ENCODE measurements around the gene PDSS2.
"Not testable (repeated sequence)": the region's sequence is repeated elsewhere in the genome, so short reads cannot be mapped to it uniquely, and the experiment has no call there.

Gene PDSS2

GRCh38 chr6:107413966-107414645, 45.3 kb downstream of the PDSS2 start:
- no peak for DNase-seq

DNA sequence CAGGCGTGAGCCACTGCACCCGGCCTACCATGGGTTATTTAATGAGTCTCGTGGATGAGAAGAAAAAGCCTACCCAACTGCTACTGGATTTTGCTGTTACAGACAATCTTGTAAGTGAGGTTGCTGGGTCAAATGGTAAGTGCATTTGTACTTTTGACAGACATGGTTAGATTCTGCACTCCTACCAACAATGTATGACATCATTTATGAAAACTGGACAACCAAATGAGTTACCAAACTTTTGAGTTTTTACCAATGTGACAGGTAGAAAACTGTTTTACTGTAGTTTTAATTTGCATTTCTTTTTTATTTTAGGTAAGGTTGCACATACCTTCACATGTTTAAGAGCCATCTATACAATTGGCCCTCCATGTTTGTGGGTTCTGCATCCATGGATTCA, 48.2 kb downstream of the PDSS2 start:
- DNase-seq: no peak

DNA sequence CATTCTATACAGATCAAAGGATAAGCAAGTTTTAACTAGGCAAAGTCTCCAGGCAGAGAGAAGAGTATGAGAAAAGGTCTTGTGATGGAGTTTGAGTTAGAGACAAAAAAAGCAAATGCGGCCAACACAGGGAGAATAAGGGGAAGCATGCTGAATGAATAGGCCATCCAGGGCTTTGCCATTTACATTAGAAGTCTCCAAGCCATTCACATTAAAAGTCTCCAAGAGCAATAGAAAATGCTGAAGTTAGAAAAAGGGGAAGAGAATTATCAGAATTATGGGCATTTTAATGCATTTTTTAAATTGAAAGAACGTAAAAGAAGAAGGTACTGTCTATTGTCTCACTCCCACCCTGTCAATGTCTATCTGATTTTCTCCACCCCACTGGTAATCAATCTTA, 49.4 kb downstream of the PDSS2 start:
- DNase-seq: no peak

GRCh38 chr6:107408714-107409113, 50.6 kb downstream of the PDSS2 start:
- DNase-seq: no peak

DNA sequence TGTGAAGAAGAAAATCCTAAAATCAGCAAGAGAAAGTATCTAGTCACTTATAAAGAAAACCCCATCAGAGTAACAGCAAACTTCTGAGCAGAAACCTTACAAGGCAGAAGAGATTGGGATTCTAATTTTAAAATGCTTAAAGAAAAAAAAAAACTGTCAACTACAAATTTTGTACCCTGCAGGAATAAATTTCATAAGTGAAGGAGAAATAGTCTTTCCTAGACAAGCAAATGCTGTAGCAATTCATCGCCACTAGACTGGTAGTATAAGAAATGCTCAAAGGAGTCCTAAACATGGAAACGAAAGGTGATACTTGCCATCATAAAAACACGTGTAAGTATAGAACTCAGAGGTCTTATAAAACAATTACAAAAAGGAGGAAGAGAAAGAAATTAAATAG, 54.4 kb downstream of the PDSS2 start:
- DNase-seq: no peak

DNA sequence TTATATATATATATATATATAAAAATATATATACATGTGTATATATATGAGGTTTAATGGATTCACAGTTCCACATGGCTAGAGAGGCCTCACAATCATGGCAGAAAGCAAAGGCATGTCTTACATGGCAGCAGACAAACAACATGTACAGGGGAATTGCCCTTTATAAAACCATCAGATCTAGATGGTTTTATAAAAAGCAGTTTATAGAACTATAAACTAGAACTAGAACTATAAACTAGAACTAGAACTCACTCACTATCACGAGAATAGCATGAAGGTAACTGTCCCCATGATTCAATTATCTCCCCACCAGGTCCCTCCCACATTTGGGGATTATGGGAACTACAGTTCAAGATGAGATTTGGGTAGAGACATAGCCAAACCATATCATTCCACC, 56.8 kb downstream of the PDSS2 start:
- no peak for DNase-seq

DNA sequence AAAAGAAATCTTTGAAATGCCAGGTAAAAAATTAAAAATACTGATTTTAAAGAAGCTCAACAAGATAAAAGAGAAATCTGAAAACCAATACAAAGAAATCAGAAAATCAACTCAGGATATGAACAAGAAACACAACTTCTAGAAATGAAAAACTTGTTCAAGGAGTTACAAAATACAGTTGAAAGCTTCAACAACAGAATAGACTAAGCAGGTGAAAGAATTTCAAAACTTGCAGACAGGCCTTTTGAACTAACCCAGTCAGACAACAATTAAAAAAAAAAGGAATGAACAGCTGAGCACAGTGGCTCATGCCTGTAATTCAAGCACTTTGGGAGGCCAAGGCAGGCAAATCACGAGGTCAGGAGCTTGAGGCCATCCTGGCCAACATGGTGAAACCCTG, 57.8 kb downstream of the PDSS2 start:
- no peak for DNase-seq

DNA sequence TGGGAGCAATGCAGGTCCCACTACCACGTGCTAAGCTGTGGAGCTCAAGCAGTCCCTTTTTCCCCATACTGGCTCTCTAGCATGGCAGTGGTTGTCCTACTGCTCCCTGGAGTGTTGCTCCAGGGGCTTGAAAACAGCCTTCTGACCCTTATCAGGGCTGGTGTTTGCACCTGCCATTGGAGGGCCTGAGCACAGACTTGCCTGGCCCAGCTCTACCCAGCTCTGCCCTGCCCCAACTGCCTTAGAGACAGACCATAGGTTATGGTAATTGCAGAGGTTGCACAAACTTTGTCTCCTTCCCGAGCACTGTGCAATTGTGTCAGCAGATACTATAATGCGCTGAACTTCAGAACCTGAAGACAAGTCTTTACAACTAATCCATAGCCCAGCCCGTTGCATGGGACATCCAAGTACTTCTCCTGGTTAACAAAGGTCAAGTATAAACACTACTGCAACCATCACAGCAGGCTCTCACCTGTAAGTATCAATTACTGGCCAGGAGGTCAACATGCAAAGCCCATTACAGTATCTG, 58.7 kb downstream of the PDSS2 start:
- no peak for DNase-seq

- no peak for DNase-seq
Observed at GRCh38 chr6:107399935-107400334, 59.4 kb downstream of the PDSS2 start.

DNA sequence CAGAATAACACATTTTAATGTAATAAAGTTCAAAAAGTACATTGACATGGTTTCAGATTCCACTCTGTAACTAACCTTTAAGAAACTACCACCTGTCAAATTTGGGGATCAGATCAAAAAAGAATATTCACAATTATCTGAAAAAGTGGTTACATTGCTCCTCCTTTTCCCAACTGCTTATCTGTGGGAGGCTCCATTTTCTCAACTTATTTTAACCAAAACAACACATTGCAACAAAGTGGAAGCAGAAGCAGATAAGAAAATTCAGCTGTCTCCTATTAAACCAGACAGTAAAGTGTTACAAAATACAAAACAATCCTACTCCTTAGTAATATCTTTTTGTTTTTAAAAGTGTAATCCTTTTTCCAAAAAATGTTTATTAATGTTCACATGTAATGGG, 61.4 kb downstream of the PDSS2 start:
- no peak for DNase-seq

- no peak for DNase-seq
Observed at GRCh38 chr6:107396211-107396610, 63.2 kb downstream of the PDSS2 start.

DNA sequence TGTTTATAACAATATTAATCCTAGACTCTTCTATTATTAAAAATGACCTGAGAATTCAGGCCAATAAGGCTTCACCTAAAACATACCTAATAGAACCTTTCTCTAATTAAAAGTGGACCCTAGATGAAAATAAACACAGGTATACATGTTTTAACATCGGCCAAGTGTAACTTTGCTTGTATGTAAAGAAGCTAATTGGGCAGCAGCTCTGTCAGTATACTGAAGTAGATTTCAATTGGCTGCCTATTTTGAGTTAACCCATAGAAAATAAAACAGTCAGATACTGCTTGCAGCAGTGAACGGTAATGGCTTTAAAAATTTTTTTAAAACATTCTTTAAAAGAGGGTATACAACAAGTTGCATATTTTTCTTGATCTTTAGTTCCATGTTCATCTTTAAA, 67.3 kb downstream of the PDSS2 start:
- DNase-seq: no peak

GRCh38 chr6:107390685-107391435, 68.5 kb downstream of the PDSS2 start:
- DNase-seq: no peak

GRCh38 chr6:107390056-107390455, 69.3 kb downstream of the PDSS2 start:
- DNase-seq: no peak

DNA sequence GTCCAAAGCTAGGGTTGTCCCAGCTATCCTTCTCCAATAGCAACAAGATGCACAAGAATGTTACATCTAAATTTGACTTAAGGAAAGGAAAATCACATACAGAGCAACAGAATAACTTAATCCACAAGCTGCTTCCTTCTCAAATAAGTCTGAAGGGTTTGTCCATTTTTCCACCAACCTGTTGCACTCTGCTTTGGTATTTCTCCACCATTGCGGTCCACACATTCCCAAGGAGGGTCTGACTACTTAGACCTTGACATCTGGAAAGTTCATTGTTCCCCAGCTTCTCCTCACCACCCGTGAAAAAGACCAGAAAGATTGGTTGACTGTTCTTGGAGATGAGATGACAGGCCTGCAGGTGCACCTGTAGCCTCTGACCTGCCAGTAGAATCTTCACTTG, 72.5 kb downstream of the PDSS2 start:
- DNase-seq: no peak

- DNase-seq: no peak
Observed at GRCh38 chr6:107386340-107386739, 73.0 kb downstream of the PDSS2 start.

DNA sequence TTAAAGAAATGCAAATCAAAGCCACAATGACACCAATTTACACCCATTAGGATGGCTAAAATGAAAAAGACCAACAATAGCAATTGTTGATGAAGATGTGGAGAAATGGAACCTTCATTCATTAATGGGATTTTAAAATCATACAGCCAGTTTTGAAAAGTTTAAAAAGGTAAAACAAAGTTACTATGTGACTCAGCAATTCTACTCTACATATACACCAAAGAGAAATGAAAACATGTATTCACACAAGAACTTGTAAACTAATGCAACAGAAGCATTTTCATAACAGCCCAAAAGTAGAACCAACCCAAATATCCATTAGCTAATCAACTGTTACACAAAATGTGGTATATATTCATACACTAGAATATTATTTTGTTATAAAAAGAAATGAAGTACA, 75.7 kb downstream of the PDSS2 start:
- DNase-seq: no peak

DNA sequence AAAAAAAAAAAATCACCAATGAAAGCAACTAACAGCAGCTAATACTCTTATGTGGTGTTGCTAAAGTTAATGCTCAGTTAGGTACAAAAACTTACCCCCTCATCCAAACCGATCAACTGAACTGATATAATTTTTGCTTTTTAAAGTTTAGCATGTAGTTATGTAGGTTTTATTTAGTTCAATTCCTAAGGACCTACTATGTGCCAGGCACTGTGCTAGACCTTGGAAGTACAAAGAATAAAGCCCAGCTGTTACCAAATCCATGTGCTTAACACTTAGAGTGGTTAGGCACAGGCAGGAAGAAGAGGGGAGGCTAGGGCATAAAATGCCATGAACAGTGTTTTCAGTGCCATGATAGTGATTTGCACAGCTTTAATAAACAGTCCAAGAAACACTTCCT, 85.1 kb downstream of the PDSS2 start:
- no peak for DNase-seq

GRCh38 chr6:107369493-107369892, 89.9 kb downstream of the PDSS2 start:
- no peak for DNase-seq

- no peak for DNase-seq
Observed at GRCh38 chr6:107368471-107368870, 90.9 kb downstream of the PDSS2 start.

GRCh38 chr6:107364173-107364572, 95.2 kb downstream of the PDSS2 start:
- not testable (repeated sequence) for DNase-seq

- no peak for DNase-seq
Observed at GRCh38 chr6:107361753-107362604, 97.4 kb downstream of the PDSS2 start.

DNA sequence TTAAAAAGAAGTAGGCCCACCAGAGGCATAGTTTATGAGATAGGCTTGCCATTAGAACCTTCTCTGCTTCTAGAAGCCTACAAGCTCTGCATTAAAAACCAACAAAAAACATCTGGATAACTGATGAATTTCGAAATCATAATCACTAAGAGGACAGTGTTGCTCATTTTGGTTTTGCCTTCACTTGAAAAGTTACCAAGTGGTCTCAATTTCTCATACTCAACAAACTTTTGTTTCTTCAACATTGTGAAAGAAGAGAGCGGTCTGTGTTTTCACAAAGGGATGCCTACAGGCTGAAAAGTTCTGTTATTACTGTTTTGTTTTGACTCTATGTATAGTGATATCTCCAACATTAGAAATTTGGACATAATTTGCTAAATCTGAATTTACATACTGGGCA, 98.9 kb downstream of the PDSS2 start:
- DNase-seq: no peak

DNA sequence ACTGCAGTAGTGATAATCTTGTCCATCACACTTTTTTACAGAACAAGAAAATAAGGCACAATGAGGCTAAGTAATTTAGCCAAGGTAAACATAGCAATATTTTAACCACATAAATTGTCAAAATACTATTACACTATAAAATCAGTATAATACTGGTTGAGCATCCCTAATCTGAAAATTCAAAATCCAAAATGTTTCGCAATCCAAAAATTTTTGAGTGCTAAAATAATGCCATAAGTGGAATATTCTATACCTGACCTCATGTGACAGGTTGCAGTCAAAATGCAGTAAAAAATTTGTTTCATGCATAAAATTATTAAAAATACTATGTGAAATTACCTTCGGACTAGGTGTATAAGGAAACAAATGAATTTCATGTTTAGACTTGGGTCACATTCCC, 101.5 kb downstream of the PDSS2 start:
- DNase-seq: no peak

All from CD4-positive, alpha-beta T cell treated with Interleukin-17A for 1 hour (primary cell).